ENCODE measurements around the gene SRGAP3.

SRGAP3 gene

DNA sequence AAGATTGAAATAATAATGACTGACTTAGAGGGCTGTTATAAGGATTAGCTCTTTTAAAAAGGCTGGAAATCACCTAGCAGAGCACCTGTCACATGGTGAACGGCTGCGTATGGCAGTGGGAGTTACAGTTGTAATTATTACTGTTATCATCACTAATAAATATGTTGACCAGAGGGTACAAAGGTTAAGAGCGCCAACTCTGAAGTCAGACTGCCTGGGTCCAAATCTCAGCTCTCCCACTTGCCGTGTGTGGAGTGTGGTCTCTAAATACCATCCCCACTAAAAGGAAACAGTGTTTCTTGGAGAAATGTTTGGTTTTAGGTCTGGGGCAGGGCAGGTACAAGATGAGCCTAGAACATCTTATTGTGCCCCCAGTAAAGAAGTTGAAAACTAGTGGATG lies 280.2 kb downstream of the SRGAP3 start:
- H3K4me3 ChIP-seq (ENCODE audit: low read depth, low read length) = no peak overlapping the region
- DNase-seq (ENCODE audit: low read depth) = no peak

DNA sequence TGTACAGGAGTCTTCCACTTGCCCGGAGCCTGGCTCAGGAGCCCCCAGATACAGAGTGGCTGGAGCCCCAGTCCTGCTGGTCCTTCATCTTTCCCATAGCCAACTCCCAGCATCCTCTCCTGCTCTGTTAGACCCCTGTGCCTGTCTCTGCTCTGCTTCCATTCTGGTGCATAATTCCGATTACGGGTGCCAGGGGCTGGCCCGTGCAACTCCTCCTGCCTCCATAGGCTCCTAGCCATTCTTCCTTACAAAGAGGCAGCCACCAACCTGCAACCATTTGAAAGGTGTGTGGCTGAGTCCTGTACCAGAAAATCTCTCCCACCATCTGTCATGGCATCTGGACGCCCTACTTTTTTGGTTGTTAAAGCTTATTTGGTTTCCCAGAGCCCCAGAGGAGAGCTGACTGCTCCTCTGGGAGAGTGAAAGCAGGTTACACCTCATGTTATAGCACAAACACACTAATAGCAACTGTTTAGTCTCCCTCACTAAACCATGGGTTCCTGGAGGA lies 281.0 kb downstream of the SRGAP3 start:
- DNase-seq (ENCODE audit: low read depth) = no peak

GRCh38 chr3:8967553-8967952 lies 281.9 kb downstream of the SRGAP3 start:
- DNase-seq (ENCODE audit: low read depth) = no peak
- H3K4me3 ChIP-seq (ENCODE audit: low read depth, low read length) = no peak overlapping the region

More for the DNA sequence above, 281.0 kb downstream of the SRGAP3 start:
- no peak overlapping the region for H3K4me3 ChIP-seq (ENCODE audit: low read depth, low read length)

GRCh38 chr3:8966820-8967348 lies 282.6 kb downstream of the SRGAP3 start:
- no peak for DNase-seq (ENCODE audit: low read depth)
- no peak overlapping the region for H3K4me3 ChIP-seq (ENCODE audit: low read depth, low read length)

DNA sequence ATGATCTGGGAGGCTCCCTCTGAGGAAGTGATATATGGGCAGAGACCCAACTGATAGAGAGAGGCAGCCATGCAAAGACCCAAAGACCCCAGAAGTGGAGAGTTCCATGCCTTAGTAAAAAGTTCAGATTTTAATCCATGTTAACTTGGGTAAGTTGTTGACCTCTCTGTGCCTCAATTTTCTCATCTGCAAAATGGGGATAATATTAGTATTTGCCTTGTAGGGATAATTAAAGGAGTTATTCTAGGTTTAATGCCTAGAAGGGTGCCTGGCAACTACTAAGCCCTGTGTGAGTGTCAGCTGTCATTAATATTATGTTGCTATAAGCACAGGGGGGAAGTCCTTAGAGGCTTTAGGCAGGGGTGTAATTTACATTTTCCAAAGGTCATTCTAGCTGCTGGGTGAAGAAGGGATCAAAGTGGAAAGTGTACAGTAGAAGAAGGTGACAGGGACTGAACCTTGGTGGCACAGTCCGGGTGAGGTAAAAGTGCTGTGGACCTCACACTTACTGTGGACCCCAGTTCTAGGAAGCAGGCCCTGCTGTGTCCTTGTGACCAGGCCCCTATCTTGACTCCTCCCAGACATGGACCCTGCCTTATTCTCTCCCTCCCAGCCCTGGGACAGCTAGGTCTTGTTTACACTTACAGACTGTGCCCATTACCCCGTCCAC lies 283.2 kb downstream of the SRGAP3 start:
- no peak overlapping the region for H3K4me3 ChIP-seq (ENCODE audit: low read depth, low read length)
- DNase-seq (ENCODE audit: low read depth) = no peak

DNA sequence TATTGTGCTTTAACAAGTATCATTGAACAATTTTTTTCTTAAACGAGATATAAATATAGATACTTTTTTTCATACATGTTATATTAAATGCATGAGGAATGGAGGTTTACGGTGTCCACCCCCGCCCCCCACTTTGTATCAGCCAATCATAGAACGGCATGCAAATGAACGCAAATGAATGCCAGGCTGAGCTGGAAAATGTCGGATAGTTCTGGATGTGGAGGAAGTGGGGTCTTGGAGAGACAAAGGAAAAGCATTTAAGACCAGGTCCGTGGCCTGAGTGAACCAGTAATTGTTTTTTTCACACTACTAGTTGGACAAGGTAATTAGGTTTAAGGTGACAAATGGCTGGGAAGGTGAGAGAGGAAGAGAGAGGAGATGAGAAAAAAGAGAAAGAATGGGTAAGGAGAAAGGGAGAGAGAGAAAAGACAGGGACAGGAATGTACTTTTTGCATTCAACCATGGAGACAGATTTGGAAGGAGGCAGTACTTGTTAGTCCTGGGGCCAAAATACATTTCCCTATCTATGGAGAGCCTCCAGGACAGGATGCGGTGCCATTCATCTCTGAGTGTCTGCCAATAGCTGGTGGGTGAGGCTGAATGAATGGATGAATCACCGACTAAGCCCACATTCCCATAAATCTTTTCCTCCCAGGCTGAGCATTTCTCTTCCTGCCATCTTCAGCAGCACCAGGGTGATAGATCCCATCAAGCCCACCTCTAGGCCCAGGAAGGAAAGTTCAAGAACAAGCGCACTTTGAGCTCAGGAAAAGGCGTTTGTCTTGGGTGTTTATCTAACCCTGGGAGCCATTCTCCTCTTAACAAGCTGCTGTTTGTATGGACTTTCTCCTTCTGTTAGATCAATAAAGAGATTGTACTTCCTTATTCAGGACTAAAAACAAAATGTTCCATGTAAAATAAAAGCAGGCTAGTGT lies 284.7 kb downstream of the SRGAP3 start:
- H3K4me3 ChIP-seq (ENCODE audit: low read depth, low read length) = no peak overlapping the region
- DNase-seq (ENCODE audit: low read depth) = peak; percentile 49

GRCh38 chr3:8963137-8963853 lies 286.2 kb downstream of the SRGAP3 start, which contains the start of gene RAD18:
TSS of gene RAD18 (minus strand) at chr3:8963472. CDS start at chr3:8963385, 87 bp downstream.
- peak; percentile 53 for DNase-seq (ENCODE audit: low read depth)
- H3K4me3 ChIP-seq (ENCODE audit: low read depth, low read length) = peak within 1 kb of the TSS; percentile 86

DNA sequence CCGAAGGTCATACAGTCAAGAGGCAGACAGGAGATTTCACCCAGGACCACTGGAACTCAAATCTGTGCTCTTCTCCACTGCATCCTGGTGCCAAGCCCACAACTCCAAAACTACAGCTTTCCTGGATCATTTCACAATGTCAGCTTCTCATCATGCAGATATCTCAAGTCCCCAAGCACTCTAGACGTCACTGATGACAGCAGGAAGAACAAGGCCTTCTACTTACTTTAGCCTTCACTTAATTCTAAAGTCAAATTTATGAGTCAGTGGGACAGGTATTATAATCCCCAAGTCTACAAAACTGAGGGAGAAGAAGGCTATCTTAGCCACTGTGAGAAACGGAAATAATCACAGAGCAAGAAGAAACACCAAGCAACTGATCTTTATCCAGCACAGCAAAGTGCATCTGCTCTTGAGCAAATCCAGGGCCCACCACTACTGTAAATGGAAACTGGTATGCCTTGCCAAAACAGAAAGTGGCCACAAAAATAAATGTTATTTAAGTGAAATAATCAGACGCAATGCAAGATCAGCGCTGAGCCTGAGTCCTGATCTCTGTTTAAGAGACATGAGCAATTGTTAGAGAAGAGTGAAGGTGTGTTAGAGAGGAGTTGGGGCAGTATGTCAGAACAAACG lies 287.1 kb downstream of the SRGAP3 start:
- DNase-seq (ENCODE audit: low read depth) = no peak

DNA sequence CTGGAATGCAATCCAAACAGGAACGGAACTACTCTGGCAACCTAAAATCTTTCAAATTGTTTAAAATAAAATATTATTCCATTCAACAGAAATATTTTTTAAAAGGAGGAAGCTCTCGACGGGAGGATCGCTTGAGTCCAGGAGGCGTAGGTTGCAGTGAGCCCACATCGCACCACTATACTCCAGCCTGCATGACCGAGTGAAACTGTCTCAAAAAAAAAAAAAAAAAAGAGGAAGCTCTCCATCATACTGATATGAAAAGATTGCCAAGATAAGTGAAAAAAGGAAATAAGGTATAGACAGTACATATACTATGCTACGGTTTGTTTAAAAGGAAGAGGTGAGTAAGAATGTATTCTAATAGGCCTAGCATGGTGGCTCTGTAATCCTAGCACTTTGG lies 289.8 kb downstream of the SRGAP3 start:
- H3K4me3 ChIP-seq (ENCODE audit: low read depth, low read length) = no peak overlapping the region
- no peak for DNase-seq (ENCODE audit: low read depth)

More for the DNA sequence above, 287.1 kb downstream of the SRGAP3 start:
- H3K4me3 ChIP-seq (ENCODE audit: low read depth, low read length) = peak overlapping the region; percentile 86

DNA sequence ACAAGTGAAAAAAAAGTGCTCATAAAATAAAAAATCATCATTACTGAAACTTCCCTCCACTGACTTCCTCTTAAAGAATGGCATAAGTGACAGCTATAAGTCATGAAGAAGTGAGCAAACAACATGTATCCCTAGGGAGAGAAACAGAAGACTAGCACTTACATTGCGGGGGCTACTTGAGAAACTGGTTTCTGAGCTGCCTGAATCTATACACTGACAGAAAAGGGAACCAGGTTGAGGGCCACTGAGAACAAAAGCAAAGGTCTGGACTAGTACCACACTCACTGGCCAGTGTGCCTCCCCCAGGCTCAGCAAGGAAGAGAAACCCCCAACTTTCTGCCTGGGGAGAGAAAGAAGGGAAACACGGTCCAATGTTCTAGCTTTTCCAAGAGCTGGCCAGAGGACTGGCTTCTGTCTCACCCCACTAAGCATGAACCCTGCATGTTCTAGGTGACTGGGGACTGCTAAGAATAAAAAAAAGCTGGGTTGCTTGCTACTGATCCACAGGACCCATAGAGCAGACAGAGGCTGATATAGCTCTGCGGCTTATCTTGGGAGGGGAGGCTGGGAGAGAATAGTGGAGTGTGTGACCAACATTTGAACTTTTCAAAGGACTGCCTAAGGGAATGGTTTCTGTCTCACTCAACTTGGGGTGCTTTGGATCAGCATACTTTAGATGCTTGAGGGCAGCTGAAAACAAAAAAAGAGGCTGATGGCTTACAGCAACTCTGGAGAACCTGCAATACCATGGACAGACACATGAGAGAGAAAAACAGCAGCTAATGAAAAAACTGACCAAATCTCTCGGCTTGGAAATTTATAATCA lies 294.3 kb downstream of the SRGAP3 start:
- DNase-seq (ENCODE audit: low read depth) = no peak
- no peak overlapping the region for H3K4me3 ChIP-seq (ENCODE audit: low read depth, low read length)

DNA sequence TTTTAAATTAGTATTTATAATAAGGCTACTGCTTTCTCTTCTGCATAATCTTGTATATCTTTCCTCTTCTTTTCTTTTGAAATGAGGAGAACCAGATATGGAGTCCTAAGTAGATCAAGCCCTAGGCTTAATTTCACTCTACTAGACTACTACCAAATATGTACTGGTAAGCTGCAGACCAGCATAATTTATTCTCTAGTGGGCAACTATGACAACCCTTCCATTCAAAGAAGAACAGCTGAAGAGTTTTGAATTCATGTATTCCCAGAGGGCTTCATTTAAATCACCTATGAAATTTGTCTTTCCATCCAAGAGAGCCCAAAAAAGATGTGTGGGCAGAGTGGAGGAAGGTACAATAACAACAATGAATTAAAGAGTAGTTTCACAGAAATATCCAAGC lies 296.1 kb downstream of the SRGAP3 start:
- no peak overlapping the region for H3K4me3 ChIP-seq (ENCODE audit: low read depth, low read length)
- no peak for DNase-seq (ENCODE audit: low read depth)

DNA sequence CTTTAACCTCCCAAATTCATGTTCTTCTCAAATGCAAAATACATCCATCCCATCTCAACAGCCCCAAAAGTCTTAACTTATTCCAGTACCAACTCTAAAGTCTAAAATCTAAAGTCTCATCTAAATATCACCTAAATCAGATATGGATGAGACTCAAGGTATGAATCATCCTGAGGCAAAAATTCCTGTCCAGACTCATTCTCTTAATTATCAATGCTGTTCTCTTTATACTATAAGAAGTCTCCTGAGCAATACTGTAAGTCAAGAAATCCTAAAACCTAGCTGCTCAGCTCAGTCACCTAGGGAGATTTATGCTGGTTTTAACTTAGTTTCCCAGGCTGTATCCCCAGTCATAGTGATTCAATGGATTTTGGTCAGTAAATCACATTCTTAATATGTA lies 297.3 kb downstream of the SRGAP3 start:
- no peak for DNase-seq (ENCODE audit: low read depth)
- H3K4me3 ChIP-seq (ENCODE audit: low read depth, low read length) = no peak overlapping the region

- H3K4me3 ChIP-seq (ENCODE audit: low read depth, low read length) = no peak overlapping the region
- no peak for DNase-seq (ENCODE audit: low read depth)
These were observed 303.4 kb downstream of the SRGAP3 start for GRCh38 chr3:8945890-8946600.

GRCh38 chr3:8942746-8943488 lies 306.5 kb downstream of the SRGAP3 start:
- no peak overlapping the region for H3K4me3 ChIP-seq (ENCODE audit: low read depth, low read length)
- no peak for DNase-seq (ENCODE audit: low read depth)

- no peak for DNase-seq (ENCODE audit: low read depth)
- H3K4me3 ChIP-seq (ENCODE audit: low read depth, low read length) = no peak overlapping the region
These were observed 307.3 kb downstream of the SRGAP3 start for GRCh38 chr3:8942115-8942514.

- H3K4me3 ChIP-seq (ENCODE audit: low read depth, low read length) = no peak overlapping the region
- DNase-seq (ENCODE audit: low read depth) = no peak
These were observed 311.4 kb downstream of the SRGAP3 start for GRCh38 chr3:8938021-8938420.
